ENCODE measurements around the gene PTPN4.

DNA sequence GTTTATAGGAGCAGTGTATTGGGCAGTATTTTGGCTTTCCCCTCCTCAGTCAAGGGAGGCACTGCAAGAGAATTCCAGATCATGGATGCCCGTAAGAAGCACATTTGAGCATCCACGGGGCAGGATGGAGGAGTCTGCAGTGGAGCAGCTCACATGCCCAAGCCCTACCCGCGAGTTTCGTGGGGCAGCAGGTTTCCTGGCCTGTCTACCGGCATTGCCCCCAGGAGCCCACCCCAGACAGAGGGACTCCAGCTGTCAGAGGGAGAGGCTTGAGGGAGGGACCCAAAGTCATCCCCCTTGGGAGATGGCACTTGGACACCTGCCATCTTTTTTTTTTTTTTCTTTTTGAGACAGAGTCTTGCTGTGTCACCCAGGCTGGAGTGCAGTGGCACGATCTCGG lies 49.4 kb upstream of the PTPN4 start:
- TF ChIP-seq, protein P1, sequence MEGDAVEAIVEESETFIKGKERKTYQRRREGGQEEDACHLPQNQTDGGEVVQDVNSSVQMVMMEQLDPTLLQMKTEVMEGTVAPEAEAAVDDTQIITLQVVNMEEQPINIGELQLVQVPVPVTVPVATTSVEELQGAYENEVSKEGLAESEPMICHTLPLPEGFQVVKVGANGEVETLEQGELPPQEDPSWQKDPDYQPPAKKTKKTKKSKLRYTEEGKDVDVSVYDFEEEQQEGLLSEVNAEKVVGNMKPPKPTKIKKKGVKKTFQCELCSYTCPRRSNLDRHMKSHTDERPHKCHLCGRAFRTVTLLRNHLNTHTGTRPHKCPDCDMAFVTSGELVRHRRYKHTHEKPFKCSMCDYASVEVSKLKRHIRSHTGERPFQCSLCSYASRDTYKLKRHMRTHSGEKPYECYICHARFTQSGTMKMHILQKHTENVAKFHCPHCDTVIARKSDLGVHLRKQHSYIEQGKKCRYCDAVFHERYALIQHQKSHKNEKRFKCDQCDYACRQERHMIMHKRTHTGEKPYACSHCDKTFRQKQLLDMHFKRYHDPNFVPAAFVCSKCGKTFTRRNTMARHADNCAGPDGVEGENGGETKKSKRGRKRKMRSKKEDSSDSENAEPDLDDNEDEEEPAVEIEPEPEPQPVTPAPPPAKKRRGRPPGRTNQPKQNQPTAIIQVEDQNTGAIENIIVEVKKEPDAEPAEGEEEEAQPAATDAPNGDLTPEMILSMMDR (IDR thresholded peaks at IDR 0.05): no peak
- TF ChIP-seq POLR2A (IDR thresholded peaks at IDR 0.05) (no peak), EP300 (IDR thresholded peaks at IDR 0.05) (no peak)

All from ovary (tissue), 3 donors.